BLaER1 treated with 17β-estradiol and CSF1 and Interleukin-3, amounts not matched to agents 10 nM and 100 nM (cell line): ENCODE results near the gene NLGN1.
A peak's percentile ranks its signal among the peaks of the same experiment; 100 is the strongest.

Experiments
- H3K27ac ChIP-seq, 11 experiments: shearing (Covaris generic); formaldehyde crosslinking; 2 replicates each; pipeline ENCODE4 v1.8.1; 2022
- H3K27me3 ChIP-seq, 11 experiments: shearing (Covaris generic); formaldehyde crosslinking; 2 replicates each; pipeline ENCODE4 v1.8.1; 2022
- H3K36me3 ChIP-seq, 11 experiments: shearing (Covaris generic); formaldehyde crosslinking; 2 replicates each; pipeline ENCODE4 v1.8.1; 2022
- H3K4me1 ChIP-seq, 10 experiments: shearing (Covaris generic); formaldehyde crosslinking; 2 replicates each; pipeline ENCODE4 v1.8.1; 2022
- H3K4me2 ChIP-seq, 11 experiments: shearing (Covaris generic); formaldehyde crosslinking; 2 replicates each; pipeline ENCODE4 v1.8.1; 2022
- H3K4me3 ChIP-seq, 10 experiments: shearing (Covaris generic); formaldehyde crosslinking; 2 replicates each; pipeline ENCODE4 v1.8.1; 2022
- H3K9ac ChIP-seq, 11 experiments: shearing (Covaris generic); formaldehyde crosslinking; 2 replicates each; pipeline ENCODE4 v1.8.1; 2022
- H3K9me3 ChIP-seq, 11 experiments: shearing (Covaris generic); formaldehyde crosslinking; replicated peaks in 1 of 11; 2 replicates each; pipeline ENCODE4 v1.8.1; 2022
- H4K20me1 ChIP-seq, 11 experiments: shearing (Covaris generic); formaldehyde crosslinking; 2 replicates each; pipeline ENCODE4 v1.8.1; 2022
- Cebpa-rat ChIP-seq, 11 experiments: shearing (Covaris generic); IDR thresholded peaks; 2 replicates each; pipeline ENCODE4 v1.8.1; 2022

Gene NLGN1

DNA sequence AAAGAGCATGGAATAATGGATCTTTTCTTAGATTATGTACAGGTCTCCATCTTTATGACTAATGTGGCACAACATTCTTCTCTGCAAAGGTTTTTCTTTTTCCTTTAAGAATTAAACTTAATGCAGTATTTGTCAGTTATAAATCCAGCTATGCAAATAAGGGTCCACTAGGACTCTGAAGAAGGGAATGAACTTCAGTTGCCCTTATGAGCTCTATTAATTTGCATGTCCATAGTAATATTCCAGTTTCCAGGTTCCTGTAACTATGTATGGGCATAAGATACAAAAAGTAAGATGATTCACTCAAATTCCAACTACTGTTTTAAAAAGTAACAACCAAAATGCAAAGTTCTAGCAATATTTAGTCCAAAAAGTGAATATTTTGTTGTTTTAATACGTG, 337.4 kb downstream of the NLGN1 start:
- no peak for TF ChIP-seq Cebpa-rat (IDR thresholded peaks at IDR 0.05)
- no peaks in the 10 kb centered on the region for H3K27me3 ChIP-seq
- no peaks in the 10 kb centered on the region for H3K36me3 ChIP-seq
- no peaks in the 10 kb centered on the region for H3K9me3 ChIP-seq
- H3K4me3 ChIP-seq, result no peak overlapping the region
- H4K20me1 ChIP-seq, result no peaks in the 10 kb centered on the region
- no peak overlapping the region for H3K9ac ChIP-seq
- H3K4me2 ChIP-seq, result no peak overlapping the region
- no peak overlapping the region for H3K27ac ChIP-seq
- H3K4me1 ChIP-seq, result no peaks in the 10 kb centered on the region

DNA sequence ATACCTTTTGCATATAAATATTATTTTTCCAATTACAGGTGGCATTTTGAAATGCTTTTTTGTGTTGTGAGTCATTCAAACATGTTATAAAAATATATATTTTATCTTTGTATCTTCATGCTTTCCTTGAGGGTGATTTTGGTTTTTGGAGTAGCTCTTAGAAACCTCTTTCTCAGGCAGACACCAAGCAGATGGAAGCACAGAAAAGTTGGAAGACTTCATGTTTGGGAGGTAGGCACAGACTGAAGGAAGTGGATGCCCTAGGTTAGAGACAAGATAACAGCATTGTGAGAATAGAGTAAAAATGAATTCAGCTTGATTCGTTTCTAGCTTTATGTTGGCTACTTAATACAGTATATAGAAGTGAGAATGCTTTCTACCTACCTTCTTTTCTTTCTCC, 338.3 kb downstream of the NLGN1 start:
- H3K9ac ChIP-seq, result no peak overlapping the region
- TF ChIP-seq Cebpa-rat (IDR thresholded peaks at IDR 0.05), result no peak
- H3K36me3 ChIP-seq, result no peaks in the 10 kb centered on the region
- no peaks in the 10 kb centered on the region for H4K20me1 ChIP-seq
- no peak overlapping the region for H3K27ac ChIP-seq
- H3K27me3 ChIP-seq, result no peaks in the 10 kb centered on the region
- no peaks in the 10 kb centered on the region for H3K4me1 ChIP-seq
- no peaks in the 10 kb centered on the region for H3K9me3 ChIP-seq
- H3K4me2 ChIP-seq, result no peak overlapping the region
- H3K4me3 ChIP-seq, result no peak overlapping the region

GRCh38 chr3:173737167-173737808, 339.7 kb downstream of the NLGN1 start:
- Histone ChIP-seq H3K27me3 (no peaks in the 10 kb centered on the region), H4K20me1 (no peaks in the 10 kb centered on the region), H3K4me2 (no peak overlapping the region), H3K4me3 (no peak overlapping the region), H3K4me1 (no peaks in the 10 kb centered on the region), H3K27ac (no peak overlapping the region), H3K9ac (no peak overlapping the region), H3K9me3 (no peaks in the 10 kb centered on the region), H3K36me3 (no peaks in the 10 kb centered on the region)
- 0 out of 22 replicates have a peak, but pooled peaks of 1 of the 11 experiments have one; percentile 8 for TF ChIP-seq Cebpa-rat (IDR thresholded peaks at IDR 0.05)

GRCh38 chr3:173739726-173740125, 342.2 kb downstream of the NLGN1 start:
- Histone ChIP-seq H3K4me1 (no peaks in the 10 kb centered on the region), H3K4me2 (no peak overlapping the region), H3K27me3 (no peaks in the 10 kb centered on the region), H3K4me3 (no peak overlapping the region), H3K27ac (no peak overlapping the region), H3K9me3 (no peaks in the 10 kb centered on the region), H4K20me1 (no peaks in the 10 kb centered on the region), H3K9ac (no peak overlapping the region), H3K36me3 (no peaks in the 10 kb centered on the region)
- TF ChIP-seq Cebpa-rat (IDR thresholded peaks at IDR 0.05), result no peak

DNA sequence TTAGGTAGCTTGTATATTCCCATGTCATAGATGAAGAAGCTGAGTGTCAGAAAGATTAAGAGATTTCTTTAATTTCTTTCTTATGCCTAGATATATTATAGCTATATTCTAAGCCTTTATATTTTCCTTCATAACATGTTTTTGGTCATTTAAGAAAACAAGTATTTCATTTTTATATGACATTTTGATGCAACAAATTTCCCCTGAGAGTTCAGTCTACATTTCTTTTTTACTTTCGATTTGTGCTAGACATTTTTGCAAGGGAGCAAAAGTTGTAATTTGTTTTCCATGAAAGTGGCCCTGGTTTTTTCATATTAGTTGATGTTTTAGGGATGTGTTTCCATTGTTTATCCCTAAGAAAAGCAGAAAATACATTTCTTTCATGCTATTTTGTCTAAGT, 344.9 kb downstream of the NLGN1 start:
- no peak overlapping the region for H3K4me2 ChIP-seq
- TF ChIP-seq Cebpa-rat (IDR thresholded peaks at IDR 0.05), result no peak
- H3K4me1 ChIP-seq, result no peaks in the 10 kb centered on the region
- H3K9me3 ChIP-seq, result no peaks in the 10 kb centered on the region
- H3K27me3 ChIP-seq, result no peaks in the 10 kb centered on the region
- H3K4me3 ChIP-seq, result no peak overlapping the region
- H3K9ac ChIP-seq, result no peak overlapping the region
- H3K27ac ChIP-seq, result no peak overlapping the region
- H4K20me1 ChIP-seq, result no peaks in the 10 kb centered on the region
- H3K36me3 ChIP-seq, result no peaks in the 10 kb centered on the region

- Histone ChIP-seq H3K4me3 (no peak overlapping the region), H3K4me2 (no peak overlapping the region), H4K20me1 (no peaks in the 10 kb centered on the region), H3K4me1 (no peaks in the 10 kb centered on the region), H3K9me3 (no peaks in the 10 kb centered on the region), H3K9ac (no peak overlapping the region), H3K27me3 (no peaks in the 10 kb centered on the region), H3K36me3 (no peaks in the 10 kb centered on the region), H3K27ac (no peak overlapping the region)
- TF ChIP-seq Cebpa-rat (IDR thresholded peaks at IDR 0.05), result no peak
Measured at GRCh38 chr3:173743111-173743510, 345.6 kb downstream of the NLGN1 start.

GRCh38 chr3:173743516-173743915, 346.0 kb downstream of the NLGN1 start:
- no peaks in the 10 kb centered on the region for H3K9me3 ChIP-seq
- no peak for TF ChIP-seq Cebpa-rat (IDR thresholded peaks at IDR 0.05)
- no peaks in the 10 kb centered on the region for H4K20me1 ChIP-seq
- no peak overlapping the region for H3K9ac ChIP-seq
- no peak overlapping the region for H3K4me2 ChIP-seq
- H3K27ac ChIP-seq, result no peak overlapping the region
- no peaks in the 10 kb centered on the region for H3K36me3 ChIP-seq
- no peak overlapping the region for H3K4me3 ChIP-seq
- H3K27me3 ChIP-seq, result no peaks in the 10 kb centered on the region
- no peaks in the 10 kb centered on the region for H3K4me1 ChIP-seq

DNA sequence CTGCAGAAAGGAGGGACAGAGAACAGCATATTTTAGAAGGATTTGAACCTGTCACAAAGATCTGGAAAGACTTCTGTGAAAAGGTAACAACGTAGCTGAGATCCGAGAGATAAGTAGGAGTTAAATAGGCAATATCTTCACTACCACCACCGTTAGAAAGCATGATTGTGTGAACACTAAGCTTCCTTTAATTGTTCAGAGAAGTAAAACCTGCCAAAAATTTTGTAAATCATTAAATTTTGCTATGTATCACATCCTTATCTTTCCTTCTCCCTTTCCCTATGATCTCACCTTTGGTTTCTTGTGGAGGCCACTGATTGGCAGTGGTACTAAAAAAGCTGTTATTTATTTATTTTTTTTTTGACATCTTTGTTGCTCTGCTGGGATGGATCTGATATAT, 346.9 kb downstream of the NLGN1 start:
- H3K27ac ChIP-seq, result no peak overlapping the region
- no peak overlapping the region for H3K4me2 ChIP-seq
- H3K9me3 ChIP-seq, result no peaks in the 10 kb centered on the region
- H3K9ac ChIP-seq, result no peak overlapping the region
- H3K4me3 ChIP-seq, result no peak overlapping the region
- no peaks in the 10 kb centered on the region for H3K4me1 ChIP-seq
- TF ChIP-seq Cebpa-rat (IDR thresholded peaks at IDR 0.05), result no peak
- no peaks in the 10 kb centered on the region for H3K36me3 ChIP-seq
- no peaks in the 10 kb centered on the region for H4K20me1 ChIP-seq
- H3K27me3 ChIP-seq, result no peaks in the 10 kb centered on the region

DNA sequence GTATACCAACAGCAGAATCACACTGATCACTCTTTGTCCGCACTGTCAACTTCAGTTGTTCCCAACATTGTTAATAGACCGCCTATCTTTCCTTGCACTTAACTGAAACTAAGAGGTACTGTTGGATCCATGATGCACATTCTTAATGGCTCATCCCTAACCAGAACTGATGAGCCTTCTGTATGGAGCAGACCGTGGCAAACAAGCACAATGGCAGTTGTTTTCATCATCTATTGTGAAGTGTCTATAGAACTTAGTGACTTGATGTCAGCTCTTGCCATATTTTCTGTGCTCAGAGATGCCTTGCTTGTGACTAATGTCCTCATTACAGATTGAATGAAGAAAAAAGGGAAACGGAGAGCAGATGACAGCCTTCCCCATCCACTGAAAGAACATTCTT, 347.4 kb downstream of the NLGN1 start:
- H3K4me2 ChIP-seq, result no peak overlapping the region
- H3K4me3 ChIP-seq, result no peak overlapping the region
- H3K4me1 ChIP-seq, result no peaks in the 10 kb centered on the region
- TF ChIP-seq Cebpa-rat (IDR thresholded peaks at IDR 0.05), result no peak
- no peaks in the 10 kb centered on the region for H3K9me3 ChIP-seq
- no peak overlapping the region for H3K9ac ChIP-seq
- H3K27ac ChIP-seq, result no peak overlapping the region
- no peaks in the 10 kb centered on the region for H4K20me1 ChIP-seq
- no peaks in the 10 kb centered on the region for H3K27me3 ChIP-seq
- H3K36me3 ChIP-seq, result no peaks in the 10 kb centered on the region

DNA sequence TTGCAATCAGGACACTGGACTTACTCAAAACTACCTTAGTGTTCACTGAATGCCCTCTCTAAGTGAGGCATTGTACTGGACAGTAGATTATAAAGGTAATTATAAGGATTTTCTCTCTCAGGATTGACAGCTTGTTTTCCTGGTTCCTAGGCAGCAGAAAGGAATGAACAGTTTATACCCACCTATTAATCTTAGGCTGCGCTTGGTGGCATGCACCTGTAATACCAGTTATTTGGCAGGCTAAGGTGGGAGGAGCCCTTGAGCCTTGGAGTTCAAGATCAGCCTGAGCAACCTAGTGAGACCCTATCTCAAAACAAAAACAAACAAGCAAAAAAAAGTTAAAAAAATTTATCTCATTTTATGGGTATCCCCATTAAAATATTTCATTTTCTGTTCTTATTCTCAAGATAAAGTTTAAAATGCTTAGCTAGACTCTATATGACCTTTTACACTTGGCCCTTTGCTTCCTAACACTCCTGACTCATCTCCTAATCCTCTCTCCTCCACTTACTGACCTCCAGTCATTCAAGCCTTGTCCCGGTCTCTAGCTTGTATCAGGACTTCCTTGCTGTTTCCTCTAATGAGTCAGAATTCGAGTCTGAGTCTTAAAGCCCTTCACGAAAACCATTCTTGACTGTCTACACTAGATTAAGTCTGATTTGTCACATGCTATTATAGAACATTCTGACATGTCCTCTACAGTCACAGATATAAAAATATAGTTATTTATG, 348.6 kb downstream of the NLGN1 start:
- Histone ChIP-seq H3K4me2 (no peak overlapping the region), H3K4me3 (no peak overlapping the region), H3K9me3 (no peaks in the 10 kb centered on the region), H3K4me1 (no peaks in the 10 kb centered on the region), H3K27ac (no peak overlapping the region), H3K9ac (no peak overlapping the region), H3K27me3 (no peaks in the 10 kb centered on the region), H3K36me3 (no peaks in the 10 kb centered on the region), H4K20me1 (no peaks in the 10 kb centered on the region)
- no peak for TF ChIP-seq Cebpa-rat (IDR thresholded peaks at IDR 0.05)
